Thymus (tissue), 11 donors: Measurements from ENCODE around the gene ABT1. TPM values are rescaled to one million over a fixed set of nuclear protein-coding genes. Genes with fewer than 3 reads are reported as not detected.

Source experiments
- DNase-seq, 9 donors: peaks; one replicate each; pipeline ENCODE4 v3.0.0-alpha.2; 2013; ENCODE audit warnings: low spot score in 9 of 9, low read depth in 6 of 9, missing footprints in 1 of 9
- H3K27ac ChIP-seq, 2 donors: one replicate each; pipeline ENCODE4 v1.5.1; 2013; ENCODE audit warnings: control low read depth in 1 of 2, low read depth in 1 of 2, low read length in 1 of 2, mild to moderate bottlenecking in 1 of 2, moderate library complexity in 1 of 2
- H3K27me3 ChIP-seq, 2 donors: one replicate each; pipeline ENCODE4 v1.5.1; 2013; ENCODE audit warnings: low read length in 1 of 2; ENCODE audit not compliant: control insufficient read depth in 2 of 2, insufficient read depth in 1 of 2
- H3K36me3 ChIP-seq, 2 donors: one replicate each; pipeline ENCODE4 v1.5.1; 2013; ENCODE audit warnings: low read length in 1 of 2, mild to moderate bottlenecking in 1 of 2, moderate library complexity in 1 of 2; ENCODE audit not compliant: control insufficient read depth in 2 of 2, insufficient read depth in 2 of 2
- H3K4me1 ChIP-seq, 2 donors: one replicate each; pipeline ENCODE4 v1.5.1; 2013; ENCODE audit warnings: low read length in 2 of 2; ENCODE audit not compliant: control insufficient read depth in 2 of 2, insufficient read depth in 2 of 2
- H3K4me3 ChIP-seq, 2 donors: one replicate each; pipeline ENCODE4 v1.5.1; 2013; ENCODE audit warnings: low read length in 2 of 2, control low read depth in 1 of 2, mild to moderate bottlenecking in 1 of 2
- H3K9me3 ChIP-seq, 2 donors: one replicate each; pipeline ENCODE4 v1.5.1; 2013; ENCODE audit warnings: low read length in 1 of 2, mild to moderate bottlenecking in 1 of 2; ENCODE audit not compliant: control insufficient read depth in 2 of 2, insufficient read depth in 1 of 2
- WGBS: extraction: QIAGEN DNeasy Blood & Tissue Kit; methylation state at CpG from one replicate; pipeline ENCODE4 v1.1.7; 2013; 5-methylcytosine and 5-hydroxymethylcytosine counted together
- polyA plus RNA-seq: library from polyadenylated mRNA; stranded (reverse); fragments of 200-250 nt; gene quantifications from one replicate; pipeline ENCODE4 v1.2.3, GENCODE V29; 2013
- total RNA-seq: library from RNA; stranded (reverse); fragments of 120-200 nt; gene quantifications from one replicate; pipeline ENCODE4 v1.2.4, GENCODE V29; 2013
- donor health status: healthy.

ABT1 gene
- total and polyA plus RNA-seq, 2 donors = 22.7 to 25.0 TPM

GRCh38 chr6:26629359-26629758, 32.6 kb downstream of the ABT1 start:
- WGBS = 65% methylated on average over 1 of the region's 1 CpG
- H3K4me1 ChIP-seq = no peaks in the 10 kb centered on the region
- H3K36me3 ChIP-seq = no peaks in the 10 kb centered on the region
- H3K27me3 ChIP-seq = no peaks in the 10 kb centered on the region
- no peak overlapping the region for H3K4me3 ChIP-seq
- H3K9me3 ChIP-seq = no peaks in the 10 kb centered on the region
- no peak overlapping the region for H3K27ac ChIP-seq
- DNase-seq = no peak

- DNase-seq = no peak
- Histone ChIP-seq H3K9me3 (no peaks in the 10 kb centered on the region), H3K27ac (no peak overlapping the region), H3K36me3 (peaks cover 10 to 20% of the 10 kb centered on the region in 2 donors), H3K4me1 (no peaks in the 10 kb centered on the region), H3K4me3 (no peak overlapping the region), H3K27me3 (no peaks in the 10 kb centered on the region)
- 98% methylated on average over 2 of the region's 2 CpGs for WGBS
Measured at GRCh38 chr6:26640806-26641205, 44.1 kb downstream of the ABT1 start.

- no peak overlapping the region for H3K4me3 ChIP-seq
- no peak for DNase-seq
- no peaks in the 10 kb centered on the region for H3K27me3 ChIP-seq
- 100% methylated on average over 1 of the region's 1 CpG for WGBS
- H3K27ac ChIP-seq = no peak overlapping the region
- H3K9me3 ChIP-seq = no peaks in the 10 kb centered on the region
- peaks cover 10 to 16% of the 10 kb centered on the region in 2 donors for H3K36me3 ChIP-seq
- no peaks in the 10 kb centered on the region for H3K4me1 ChIP-seq
Measured at GRCh38 chr6:26646074-26646473, 49.3 kb downstream of the ABT1 start.

Other genes with a start within 250 kb of the ABT1 start
- 43.3 TPM for gene BTN3A2, start 231.8 kb upstream of the ABT1 start, total RNA-seq
- 43.1 TPM for gene BTN3A2, start 231.8 kb upstream of the ABT1 start, polyA plus RNA-seq
- gene BTN2A2, start 213.8 kb upstream of the ABT1 start, total RNA-seq = 20.3 TPM
- gene BTN2A2, start 213.8 kb upstream of the ABT1 start, polyA plus RNA-seq = 18.7 TPM
- gene BTN3A1, start 194.7 kb upstream of the ABT1 start, total RNA-seq = 27.5 TPM
- gene BTN3A1, start 194.7 kb upstream of the ABT1 start, polyA plus RNA-seq = 32.7 TPM
- 20.2 TPM for gene BTN3A3, start 156.4 kb upstream of the ABT1 start, total RNA-seq
- 19.3 TPM for gene BTN3A3, start 156.4 kb upstream of the ABT1 start, polyA plus RNA-seq
- 8.1 TPM for gene BTN2A1, start 139.0 kb upstream of the ABT1 start, total RNA-seq
- gene BTN2A1, start 139.0 kb upstream of the ABT1 start, polyA plus RNA-seq = 26.9 TPM
- 0.14 TPM for gene BTN1A1, start 96.7 kb upstream of the ABT1 start, total RNA-seq
- gene BTN1A1, start 96.7 kb upstream of the ABT1 start, polyA plus RNA-seq = 0.16 TPM
- 110 TPM for gene HMGN4, start 58.6 kb upstream of the ABT1 start, total RNA-seq
- 62.1 TPM for gene HMGN4, start 58.6 kb upstream of the ABT1 start, polyA plus RNA-seq
- 16.0 TPM for gene ZNF322, start 62.8 kb downstream of the ABT1 start, total RNA-seq
- gene ZNF322, start 62.8 kb downstream of the ABT1 start, polyA plus RNA-seq = 10.4 TPM